Transverse colon (tissue), 4 donors: ENCODE data around the gene ATG2B. TPM values are rescaled to one million over a fixed set of nuclear protein-coding genes. Genes with fewer than 3 reads are reported as not detected.

Experiments
- DNase-seq: peaks from one replicate; pipeline ENCODE4 v3.0.0-alpha.2; 2019
- H3K27ac ChIP-seq, 4 donors: fragments of 200-600 bp; sonication (generic); 2 replicates each; pipeline ENCODE4 v1.5.1; 2016 to 2018; ENCODE audit warnings: inconsistent platforms in 4 of 4
- H3K27me3 ChIP-seq: fragments of 200-600 bp; sonication (generic); 2 replicates; pipeline ENCODE4 v1.5.1; 2017; ENCODE audit warnings: inconsistent platforms
- H3K36me3 ChIP-seq, 4 donors: fragments of 200-600 bp; sonication (generic); 2 replicates each; pipeline ENCODE4 v1.5.1; 2017 to 2019; ENCODE audit warnings: inconsistent platforms in 4 of 4
- H3K4me1 ChIP-seq, 4 donors: fragments of 200-600 bp; sonication (generic); 2 replicates each; pipeline ENCODE4 v1.5.1; 2017 to 2020; ENCODE audit warnings: inconsistent platforms in 4 of 4
- H3K4me3 ChIP-seq, 4 donors: fragments of 200-600 bp; sonication (generic); 1 replicate in 1 of 4; 2 replicates in 3 of 4; pipeline versions ENCODE4 v1.5.1 to v1.6.1; 2017 to 2019; ENCODE audit warnings: inconsistent platforms in 4 of 4
- H3K9me3 ChIP-seq, 2 donors: fragments of 200-600 bp; sonication (generic); 2 replicates each; pipeline ENCODE4 v1.5.1; 2017 to 2019; ENCODE audit warnings: inconsistent platforms in 2 of 2
- EP300 ChIP-seq: sonication (generic); formaldehyde crosslinking; IDR thresholded peaks from one replicate; pipeline ENCODE4 v1.6.1; 2017; ENCODE audit warnings: antibody characterized with exemption, low read depth
- POLR2A ChIP-seq: fragments of 450-650 bp; IDR thresholded peaks from one replicate; pipeline ENCODE4 v1.6.1; 2016; ENCODE audit warnings: antibody characterized with exemption, mild to moderate bottlenecking, moderate library complexity
- POLR2AphosphoS5 ChIP-seq, 3 donors: sonication (generic); formaldehyde crosslinking; IDR thresholded peaks; one replicate each; pipeline ENCODE4 v1.6.1; 2016; ENCODE audit warnings: antibody characterized with exemption in 3 of 3
- WGBS, 2 donors: methylation state at CpG; one replicate each; pipeline ENCODE4 v1.1.5; 2018; ENCODE audit warnings: low coverage in 1 of 2; 5-methylcytosine and 5-hydroxymethylcytosine counted together
- in situ Hi-C, 4 donors: fragments of 200-750 bp; cut with MboI; loops; one replicate each; pipeline versions ENCODE4 v1.15.0 to v1.15.1; 2017; ENCODE audit warnings: low sequenced_read_pairs in 3 of 4, low pct_ligation_motif_present in 1 of 4, low pct_unique_long_range_greater_than_20kb in 1 of 4
- intact Hi-C: fragments of 100-400 bp; cut with DNase I; formaldehyde crosslinking; loops from one replicate; pipeline ENCODE4 v1.15.1; 2023; ENCODE audit warnings: low total_unique reads
- total RNA-seq, 4 donors: library from RNA; depleted of rRNA; stranded (reverse); fragments of >200 nt; gene quantifications; one replicate each; pipeline ENCODE4 v1.1.0, GENCODE V29; 2016
- TF ChIP-seq, protein P1 (sequence below), 5 experiments: fragments of 200-600 bp in 3 of 5; fragments of 450-650 bp in 2 of 5; sonication (generic) in 3 of 5; IDR thresholded peaks; 1 replicate in 2 of 5; 2 replicates in 3 of 5; pipeline ENCODE4 v1.5.1; 2016 to 2017; ENCODE audit warnings: antibody characterized with exemption in 5 of 5, inconsistent platforms in 3 of 5, mild to moderate bottlenecking in 2 of 5, moderate library complexity in 1 of 5

The ATG2B gene
- total RNA-seq, 4 donors from 2014 or later: 30.7 to 47.5 (median 42.7) TPM

DNA sequence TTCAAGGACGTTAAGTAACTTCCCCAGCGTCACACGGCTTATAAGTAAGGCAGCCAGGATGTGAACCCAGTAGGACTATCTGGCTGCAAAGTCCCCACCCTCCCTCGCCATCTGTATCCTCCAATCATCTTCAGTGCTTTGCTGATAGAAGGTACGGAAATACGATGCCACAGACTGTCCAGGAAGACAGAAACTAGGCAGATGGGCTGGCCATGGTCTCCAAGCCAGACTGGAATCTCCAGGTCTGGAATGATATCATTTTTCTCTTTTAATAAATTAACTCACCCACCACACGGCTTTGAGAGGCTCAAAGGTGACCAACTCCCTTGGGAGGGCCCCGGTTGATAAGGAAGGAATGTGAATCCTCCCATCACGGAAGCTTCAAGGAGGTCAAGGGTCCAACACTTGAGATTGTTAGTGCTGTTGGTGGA is 123.4 kb downstream of the ATG2B start:
- WGBS, 2 donors: 30 to 57% methylated on average over 2 to 9 of the region's 9 CpGs
- Histone ChIP-seq H3K4me1 (peaks cover 3 to 17% (median 5%) of the 10 kb centered on the region in 4 donors), H3K4me3 (no peak overlapping the region), H3K27ac (peak overlapping the region; percentile 36 to 78 (median 54)), H3K9me3 (no peaks in the 10 kb centered on the region), H3K27me3 (no peaks in the 10 kb centered on the region), H3K36me3 (no peaks in the 10 kb centered on the region)
- intact Hi-C loops: no loop called here
- in situ Hi-C loops: no loop called here
- peak; percentile 86 for TF ChIP-seq EP300
- TF ChIP-seq POLR2AphosphoS5 (IDR thresholded peaks at IDR 0.05): peak in 1 of 3 donors; percentile 43
- TF ChIP-seq, protein P1, sequence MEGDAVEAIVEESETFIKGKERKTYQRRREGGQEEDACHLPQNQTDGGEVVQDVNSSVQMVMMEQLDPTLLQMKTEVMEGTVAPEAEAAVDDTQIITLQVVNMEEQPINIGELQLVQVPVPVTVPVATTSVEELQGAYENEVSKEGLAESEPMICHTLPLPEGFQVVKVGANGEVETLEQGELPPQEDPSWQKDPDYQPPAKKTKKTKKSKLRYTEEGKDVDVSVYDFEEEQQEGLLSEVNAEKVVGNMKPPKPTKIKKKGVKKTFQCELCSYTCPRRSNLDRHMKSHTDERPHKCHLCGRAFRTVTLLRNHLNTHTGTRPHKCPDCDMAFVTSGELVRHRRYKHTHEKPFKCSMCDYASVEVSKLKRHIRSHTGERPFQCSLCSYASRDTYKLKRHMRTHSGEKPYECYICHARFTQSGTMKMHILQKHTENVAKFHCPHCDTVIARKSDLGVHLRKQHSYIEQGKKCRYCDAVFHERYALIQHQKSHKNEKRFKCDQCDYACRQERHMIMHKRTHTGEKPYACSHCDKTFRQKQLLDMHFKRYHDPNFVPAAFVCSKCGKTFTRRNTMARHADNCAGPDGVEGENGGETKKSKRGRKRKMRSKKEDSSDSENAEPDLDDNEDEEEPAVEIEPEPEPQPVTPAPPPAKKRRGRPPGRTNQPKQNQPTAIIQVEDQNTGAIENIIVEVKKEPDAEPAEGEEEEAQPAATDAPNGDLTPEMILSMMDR (IDR thresholded peaks at IDR 0.05): no peak
- TF ChIP-seq POLR2A: peak; percentile 30
- DNase-seq: peak; percentile 73

DNA sequence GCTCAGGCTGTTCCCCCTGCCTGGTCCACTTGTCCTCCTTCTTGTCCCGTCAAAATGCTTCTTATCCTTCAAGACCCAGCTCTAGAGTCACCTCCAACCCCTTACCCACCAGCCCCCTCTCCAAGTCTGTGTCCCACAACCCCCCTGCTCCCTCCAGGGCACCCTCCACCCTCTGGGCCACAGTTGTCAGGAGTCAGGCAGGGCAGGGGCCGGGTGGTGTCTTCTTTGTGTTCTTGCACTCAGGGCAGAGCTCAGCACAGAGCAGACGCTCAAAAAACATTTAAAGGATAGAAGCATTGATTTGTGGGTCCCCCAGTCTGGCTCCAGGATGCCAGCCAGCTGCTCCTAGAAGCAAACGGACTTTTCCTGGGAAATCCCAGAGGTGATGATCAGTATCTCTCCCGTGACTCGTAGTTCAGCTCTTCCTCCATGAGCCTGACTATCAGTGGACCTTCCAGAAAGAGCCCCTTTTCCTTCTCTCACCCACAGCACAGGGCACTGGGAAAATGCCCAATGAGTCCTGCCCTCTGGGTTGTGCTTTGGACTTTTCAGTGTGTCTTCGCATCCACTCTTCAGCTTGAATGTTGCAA is 124.4 kb downstream of the ATG2B start:
- peak overlapping the region; percentile 36 to 78 (median 54) for H3K27ac ChIP-seq
- H3K36me3 ChIP-seq: no peaks in the 10 kb centered on the region
- TF ChIP-seq, protein P1 (IDR thresholded peaks at IDR 0.05): no peak
- TF ChIP-seq EP300 (no peak), POLR2A (no peak), POLR2AphosphoS5 (IDR thresholded peaks at IDR 0.05) (no peak)
- no peak overlapping the region for H3K4me3 ChIP-seq
- no peaks in the 10 kb centered on the region for H3K27me3 ChIP-seq
- peaks cover 3 to 23% (median 8%) of the 10 kb centered on the region in 4 donors for H3K4me1 ChIP-seq
- 50 to 73% methylated on average over 2 to 7 of the region's 7 CpGs for WGBS, 2 donors
- DNase-seq: no peak
- intact Hi-C loops: no loop called here
- H3K9me3 ChIP-seq: no peaks in the 10 kb centered on the region
- in situ Hi-C loops: no loop called here

DNA sequence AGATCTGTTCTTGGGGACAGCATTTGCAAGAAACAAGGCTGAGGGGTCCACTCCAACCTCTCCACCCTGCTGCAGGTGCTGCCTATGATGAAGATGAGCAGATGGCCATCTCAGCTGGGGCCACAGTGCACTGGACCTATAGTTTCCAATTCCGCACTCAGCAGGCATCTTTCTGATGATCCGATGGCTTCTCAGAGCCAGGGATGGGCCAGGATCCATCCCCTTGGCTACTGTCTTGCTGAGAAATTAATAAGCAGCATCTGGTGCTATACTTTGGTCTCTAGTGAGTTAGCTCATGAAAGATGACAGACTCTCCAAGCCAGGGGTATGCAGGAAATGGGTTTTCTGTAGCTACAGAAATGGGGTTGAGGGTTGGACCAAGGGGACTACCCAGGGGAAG is 125.5 kb downstream of the ATG2B start:
- H3K9me3 ChIP-seq: no peaks in the 10 kb centered on the region
- no peak for DNase-seq
- in situ Hi-C loops: no loop called here
- H3K4me1 ChIP-seq: peaks cover 3 to 26% (median 13%) of the 10 kb centered on the region in 4 donors
- no peak overlapping the region for H3K4me3 ChIP-seq
- no peak overlapping the region for H3K27ac ChIP-seq
- TF ChIP-seq, protein P1 (IDR thresholded peaks at IDR 0.05): no peak
- H3K27me3 ChIP-seq: no peaks in the 10 kb centered on the region
- intact Hi-C loops: no loop called here
- WGBS, 2 donors: 93% methylated on average over 2 of the region's 2 CpGs; no CpG with 5 or more reads in 1 of the 2 donors
- H3K36me3 ChIP-seq: no peaks in the 10 kb centered on the region

DNA sequence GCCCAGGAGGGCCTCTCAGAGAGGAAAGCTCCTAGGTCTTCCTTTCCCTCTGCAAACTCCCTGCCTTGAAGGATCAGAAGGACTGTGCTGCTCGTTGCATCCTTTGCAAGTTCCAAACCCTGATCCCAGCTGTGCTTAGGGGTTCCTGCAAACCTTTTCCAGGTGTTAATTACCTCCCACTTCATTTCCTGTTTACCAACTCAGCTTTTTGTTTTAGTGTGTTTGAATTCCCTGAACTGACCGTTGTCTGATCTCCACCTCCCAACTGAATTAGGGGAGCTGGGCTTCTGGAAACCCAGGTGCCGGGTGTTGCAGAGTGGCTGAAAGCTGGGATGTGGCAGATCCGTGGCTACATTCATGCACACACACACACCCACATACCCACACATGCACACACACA is 127.7 kb downstream of the ATG2B start:
- H3K9me3 ChIP-seq: no peaks in the 10 kb centered on the region
- H3K36me3 ChIP-seq: no peaks in the 10 kb centered on the region
- 23 to 45% methylated on average over 1 to 4 of the region's 4 CpGs for WGBS, 2 donors
- peaks cover 3 to 26% (median 13%) of the 10 kb centered on the region in 4 donors for H3K4me1 ChIP-seq
- TF ChIP-seq EP300: no peak
- TF ChIP-seq, protein P1 (IDR thresholded peaks at IDR 0.05): no peak
- no peak for TF ChIP-seq POLR2AphosphoS5 (IDR thresholded peaks at IDR 0.05)
- TF ChIP-seq POLR2A: no peak
- H3K4me3 ChIP-seq: no peak overlapping the region
- H3K27ac ChIP-seq: no peak overlapping the region
- in situ Hi-C loops: no loop called here
- intact Hi-C loops: no loop called here
- no peak for DNase-seq
- no peaks in the 10 kb centered on the region for H3K27me3 ChIP-seq
